Erythroblast (primary cell): ENCODE results near the gene GGACT.

Experiments
- GATA1 ChIP-seq: IDR thresholded peaks from 2 replicates; pipeline ENCODE4 v1.6.1; 2011; ENCODE audit warnings: low read depth, mild to moderate bottlenecking, control low read depth, low read length, moderate library complexity
- POLR2A ChIP-seq: IDR thresholded peaks from 2 replicates; pipeline ENCODE4 v1.6.1; 2011; ENCODE audit warnings: mild to moderate bottlenecking, low read length

DNA sequence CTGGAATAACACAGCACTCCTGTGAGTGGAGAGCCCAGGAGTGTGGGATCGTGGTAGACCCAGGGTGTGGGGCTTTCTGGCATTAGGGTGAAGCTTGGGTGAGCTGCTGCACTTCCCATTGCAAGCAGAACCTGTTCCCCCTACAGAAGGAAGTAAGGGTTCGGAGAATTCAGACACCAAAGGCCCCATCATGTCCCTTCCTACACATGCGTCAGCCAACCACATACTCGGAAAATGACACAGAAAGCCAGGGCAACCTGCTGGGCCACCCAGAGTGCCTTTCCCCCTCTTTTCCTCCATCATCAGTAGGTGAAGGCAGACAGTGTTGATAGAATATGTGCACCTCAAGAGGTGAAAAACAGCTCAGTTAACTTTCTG is 42.9 kb downstream of the GGACT start:
- no peak for TF ChIP-seq POLR2A
- TF ChIP-seq GATA1: no peak
